ENCODE data around the gene GABPA.
"Not testable (repeated sequence)": the region's sequence is repeated elsewhere in the genome, so short reads cannot be mapped to it uniquely, and the experiment has no call there.

Gene GABPA

DNA sequence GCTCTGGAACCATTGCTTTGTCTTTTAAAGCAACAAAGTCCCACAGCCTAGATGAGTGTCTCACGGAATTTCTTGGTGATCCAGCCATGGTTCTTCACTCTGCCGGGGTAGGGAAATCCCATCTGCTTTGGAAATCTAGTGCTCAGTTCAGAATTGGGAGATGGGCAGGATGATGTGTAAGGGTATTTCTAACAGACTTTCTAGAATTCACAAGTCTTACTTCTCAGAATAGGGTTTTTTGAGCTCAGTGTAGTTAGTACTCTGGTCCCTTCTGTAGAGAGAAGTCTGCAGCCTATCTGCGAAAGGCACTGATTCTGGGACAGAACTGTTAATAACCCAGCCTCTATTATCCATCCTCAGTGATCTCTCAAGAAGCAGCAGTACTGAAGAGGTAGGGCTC is 25.3 kb downstream of the GABPA start:
- no peak overlapping the region for H3K4me3 ChIP-seq (replicated peaks; ENCODE audit: low read depth, low read length)
- DNase-seq (ENCODE audit: extremely low read depth, low read depth) = no peak
- TF ChIP-seq, protein P1, sequence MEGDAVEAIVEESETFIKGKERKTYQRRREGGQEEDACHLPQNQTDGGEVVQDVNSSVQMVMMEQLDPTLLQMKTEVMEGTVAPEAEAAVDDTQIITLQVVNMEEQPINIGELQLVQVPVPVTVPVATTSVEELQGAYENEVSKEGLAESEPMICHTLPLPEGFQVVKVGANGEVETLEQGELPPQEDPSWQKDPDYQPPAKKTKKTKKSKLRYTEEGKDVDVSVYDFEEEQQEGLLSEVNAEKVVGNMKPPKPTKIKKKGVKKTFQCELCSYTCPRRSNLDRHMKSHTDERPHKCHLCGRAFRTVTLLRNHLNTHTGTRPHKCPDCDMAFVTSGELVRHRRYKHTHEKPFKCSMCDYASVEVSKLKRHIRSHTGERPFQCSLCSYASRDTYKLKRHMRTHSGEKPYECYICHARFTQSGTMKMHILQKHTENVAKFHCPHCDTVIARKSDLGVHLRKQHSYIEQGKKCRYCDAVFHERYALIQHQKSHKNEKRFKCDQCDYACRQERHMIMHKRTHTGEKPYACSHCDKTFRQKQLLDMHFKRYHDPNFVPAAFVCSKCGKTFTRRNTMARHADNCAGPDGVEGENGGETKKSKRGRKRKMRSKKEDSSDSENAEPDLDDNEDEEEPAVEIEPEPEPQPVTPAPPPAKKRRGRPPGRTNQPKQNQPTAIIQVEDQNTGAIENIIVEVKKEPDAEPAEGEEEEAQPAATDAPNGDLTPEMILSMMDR (IDR thresholded peaks at IDR 0.05; ENCODE audit: low read depth, low read length, missing control alignments) = no peak

GRCh38 chr21:25760677-25761076 is 25.9 kb downstream of the GABPA start:
- H3K4me3 ChIP-seq (replicated peaks; ENCODE audit: low read depth, low read length) = no peak overlapping the region
- TF ChIP-seq, protein P1 (IDR thresholded peaks at IDR 0.05; ENCODE audit: low read depth, low read length, missing control alignments) = no peak
- DNase-seq (ENCODE audit: extremely low read depth, low read depth) = no peak

DNA sequence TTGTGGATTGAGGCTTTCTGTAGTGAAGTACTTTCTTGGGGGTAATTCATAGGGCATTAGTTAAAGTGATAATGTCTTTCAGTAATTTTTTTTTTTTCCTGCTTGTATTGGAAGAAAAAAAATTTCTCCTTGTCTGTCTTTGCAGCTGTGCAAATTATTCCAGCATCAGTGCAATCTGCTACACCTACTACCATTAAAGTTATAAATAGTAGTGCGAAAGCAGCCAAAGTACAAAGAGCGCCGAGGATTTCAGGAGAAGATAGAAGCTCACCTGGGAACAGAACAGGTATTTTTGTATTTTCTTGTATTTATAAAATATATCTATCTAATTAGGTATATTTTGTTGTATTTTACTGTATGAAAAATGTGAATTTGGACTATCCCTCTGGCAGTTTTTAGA is 29.3 kb downstream of the GABPA start:
- TF ChIP-seq, protein P1 (IDR thresholded peaks at IDR 0.05; ENCODE audit: low read depth, low read length, missing control alignments) = no peak
- DNase-seq (ENCODE audit: extremely low read depth, low read depth) = no peak
- no peak overlapping the region for H3K4me3 ChIP-seq (replicated peaks; ENCODE audit: low read depth, low read length)

- no peak for DNase-seq (ENCODE audit: extremely low read depth, low read depth)
- TF ChIP-seq, protein P1 (IDR thresholded peaks at IDR 0.05; ENCODE audit: low read depth, low read length, missing control alignments) = no peak
- no peak overlapping the region for H3K4me3 ChIP-seq (replicated peaks; ENCODE audit: low read depth, low read length)
Measured at GRCh38 chr21:25767921-25768320, 33.1 kb downstream of the GABPA start.

DNA sequence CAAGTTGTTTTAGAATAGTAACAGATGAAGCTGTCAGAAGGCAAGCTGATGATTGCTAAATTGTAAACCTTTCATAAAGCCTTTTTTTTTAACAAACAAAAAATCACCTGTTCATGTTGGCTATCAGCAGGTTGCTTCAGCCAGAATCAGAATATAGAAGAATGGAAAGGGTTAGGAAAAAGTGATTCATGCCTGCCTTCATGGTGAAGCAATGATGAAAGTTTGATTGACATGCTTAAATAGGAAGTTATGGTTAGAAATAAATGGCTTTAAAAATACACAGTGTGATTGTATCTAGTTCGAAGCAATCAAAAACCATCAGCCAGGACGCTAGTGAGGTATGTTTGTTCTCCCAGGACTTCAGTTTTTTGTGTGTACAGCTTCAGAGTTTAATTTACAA is 37.9 kb downstream of the GABPA start:
- no peak for DNase-seq (ENCODE audit: extremely low read depth, low read depth)
- TF ChIP-seq, protein P1 (IDR thresholded peaks at IDR 0.05; ENCODE audit: low read depth, low read length, missing control alignments) = no peak
- no peak overlapping the region for H3K4me3 ChIP-seq (replicated peaks; ENCODE audit: low read depth, low read length)

GRCh38 chr21:25776440-25776839 is 41.7 kb downstream of the GABPA start:
- no peak for DNase-seq (ENCODE audit: extremely low read depth, low read depth)
- TF ChIP-seq, protein P1 (IDR thresholded peaks at IDR 0.05; ENCODE audit: low read depth, low read length, missing control alignments) = no peak
- no peak overlapping the region for H3K4me3 ChIP-seq (replicated peaks; ENCODE audit: low read depth, low read length)

GRCh38 chr21:25778126-25778875 is 43.5 kb downstream of the GABPA start:
- not testable (repeated sequence) for H3K4me3 ChIP-seq (replicated peaks; ENCODE audit: low read depth, low read length); DNase-seq (ENCODE audit: extremely low read depth, low read depth)

Measured in HFF-Myc (cell line).